Panc1 (cell line): ENCODE results near the gene MLKL. TPM values are rescaled to one million over a fixed set of nuclear protein-coding genes. Genes with fewer than 3 reads are reported as not detected.

Source experiments
- ATAC-seq: fragments of 200-7000 bp; cut with Tn5 transposase; 2 replicates; pipeline ENCODE4 v1.9.1; 2020; ENCODE audit warnings: mild to moderate bottlenecking, moderate library complexity
- BruUV-seq: library from RNA; stranded (reverse); fragments of 400-500 nt; replicated peaks from 2 replicates; lab custom pipeline; 2021; lab: Mats Ljungman, UMichigan
- CTCF ChIA-PET: fragments of 300-600 bp; sonication (Branson Sonifier 250); formaldehyde crosslinking; loops from one replicate; lab custom pipeline; 2022; ENCODE audit warnings: antibody characterized with exemption; lab: Charles Lee
- POLR2A ChIA-PET: fragments of 300-600 bp; sonication (Branson Sonifier 250); formaldehyde crosslinking; loops from one replicate; lab custom pipeline; 2022; ENCODE audit warnings: antibody characterized with exemption; lab: Charles Lee
- DNase-seq: peaks from one replicate; pipeline ENCODE4 v3.0.0-alpha.2; 2010; ENCODE audit warnings: low read depth, low spot score
- H3K27ac ChIP-seq: 2 replicates; pipeline ENCODE4 v1.5.1; 2011; ENCODE audit warnings: mild to moderate bottlenecking, low read length, inconsistent platforms
- H3K27me3 ChIP-seq: fragments of 200-500 bp; sonication (Bioruptor generic); 2 replicates; pipeline ENCODE4 v1.6.0; 2014; ENCODE audit warnings: low read length, inconsistent platforms; ENCODE audit not compliant: control insufficient read depth, insufficient read depth
- H3K36me3 ChIP-seq: fragments of 200-500 bp; sonication (Bioruptor generic); 2 replicates; pipeline ENCODE4 v1.5.1; 2014; ENCODE audit warnings: inconsistent platforms, mild to moderate bottlenecking, low read length, moderate library complexity; ENCODE audit not compliant: control insufficient read depth, insufficient read depth
- H3K4me1 ChIP-seq: 2 replicates; pipeline ENCODE4 v1.5.1; 2011; ENCODE audit warnings: inconsistent platforms, mild to moderate bottlenecking, low read length, moderate library complexity; ENCODE audit not compliant: control insufficient read depth, insufficient read depth
- H3K4me3 ChIP-seq, 2 experiments: 2 replicates each; pipeline ENCODE4 v1.5.1; 2011 to 2012; ENCODE audit warnings: low read depth in 2 of 2, low read length in 2 of 2, mild to moderate bottlenecking in 2 of 2, inconsistent platforms in 1 of 2, moderate library complexity in 1 of 2
- H3K9me3 ChIP-seq: fragments of 200-500 bp; sonication (Bioruptor generic); 2 replicates; pipeline ENCODE4 v1.5.1; 2014; ENCODE audit warnings: low read depth, mild to moderate bottlenecking, inconsistent platforms, low read length, moderate library complexity; ENCODE audit not compliant: control insufficient read depth, insufficient read depth
- POLR2AphosphoS5 ChIP-seq: IDR thresholded peaks from 2 replicates; pipeline ENCODE4 v1.6.1; 2012; ENCODE audit warnings: mild to moderate bottlenecking, low read depth, low read length, moderate library complexity
- SIN3A ChIP-seq: IDR thresholded peaks from 2 replicates; pipeline ENCODE4 v1.6.1; 2012; ENCODE audit warnings: low read depth, mild to moderate bottlenecking, low read length, moderate library complexity, borderline replicate concordance; ENCODE audit not compliant: insufficient read depth
- TCF7L2 ChIP-seq: IDR thresholded peaks from 2 replicates; pipeline ENCODE4 v1.6.1; 2011; ENCODE audit warnings: mild to moderate bottlenecking, low read depth, low read length, inconsistent platforms
- in situ Hi-C: cut with HindIII; loops from 2 replicates; pipeline ENCODE4 v1.10.0; 2016; ENCODE audit warnings: low sequenced_read_pairs, low pct_unique_long_range_greater_than_20kb
- intact Hi-C: fragments of 100-400 bp; cut with micrococcal nuclease; formaldehyde crosslinking; loops from one replicate; pipeline ENCODE4 v1.10.0; 2022; ENCODE audit not compliant: unreplicated experiment
- total RNA-seq: library from RNA; stranded (reverse); gene quantifications from one replicate; pipeline ENCODE4 v1.2.1, GENCODE V29; 2021; ENCODE audit not compliant: unreplicated experiment
- TF ChIP-seq, protein P1 (sequence below), 2 experiments: IDR thresholded peaks; 2 replicates each; pipeline ENCODE4 v1.6.1; 2011 to 2012; ENCODE audit warnings: low read depth in 2 of 2, control low read depth in 1 of 2, low read length in 1 of 2, mild to moderate bottlenecking in 1 of 2, moderate library complexity in 1 of 2; ENCODE audit not compliant: insufficient read depth in 1 of 2
- TF ChIP-seq, protein P2 (sequence below): fragments of 450-650 bp; IDR thresholded peaks from 2 replicates; pipeline ENCODE4 v1.5.1; 2017; ENCODE audit warnings: mild to moderate bottlenecking

The MLKL gene
- total RNA-seq, 1 experiment from 2014 or later, result 4.8 TPM

DNA sequence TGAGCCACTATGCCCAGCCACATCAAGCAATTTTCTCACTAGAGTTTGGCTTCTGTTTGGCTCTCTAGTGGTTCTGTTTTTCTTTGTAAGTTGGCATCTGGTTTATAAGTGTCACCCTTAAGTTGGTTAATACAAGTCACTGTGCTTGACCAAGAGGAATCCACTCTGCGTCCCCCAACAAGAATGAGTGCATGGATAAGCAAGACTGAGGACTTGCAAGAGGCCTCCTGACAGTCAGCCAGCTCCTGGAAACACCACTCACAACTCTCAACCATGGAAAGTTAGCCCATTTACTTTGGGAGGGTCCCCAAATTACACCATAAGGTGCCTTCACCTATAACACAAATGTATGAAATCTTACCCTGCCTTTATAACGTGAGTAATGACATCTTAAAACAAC is 41.6 kb downstream of the MLKL start:
- CTCF ChIA-PET, result interaction anchor here (0.6 kb wide), 1 partner anchor 25 kb away, joined by 11 read pairs; no protein-coding TSS in a partner anchor
- no peak overlapping the region for H3K4me3 ChIP-seq
- ATAC-seq (no peak), DNase-seq (no peak)
- BruUV-seq, result no TSS peak
- no peaks in the 10 kb centered on the region for H3K9me3 ChIP-seq
- H3K4me1 ChIP-seq, result no peaks in the 10 kb centered on the region; the same call in 1 of the 2 replicates
- in situ Hi-C loops, result no loop called here
- POLR2A ChIA-PET, result interaction anchor here (0.7 kb wide), 1 partner anchor 79 kb away, joined by 7 read pairs; no protein-coding TSS in a partner anchor
- no peak overlapping the region for H3K27ac ChIP-seq
- TF ChIP-seq SIN3A, result no peak
- no peak for TF ChIP-seq POLR2AphosphoS5
- no peak for TF ChIP-seq TCF7L2
- TF ChIP-seq, protein P1, sequence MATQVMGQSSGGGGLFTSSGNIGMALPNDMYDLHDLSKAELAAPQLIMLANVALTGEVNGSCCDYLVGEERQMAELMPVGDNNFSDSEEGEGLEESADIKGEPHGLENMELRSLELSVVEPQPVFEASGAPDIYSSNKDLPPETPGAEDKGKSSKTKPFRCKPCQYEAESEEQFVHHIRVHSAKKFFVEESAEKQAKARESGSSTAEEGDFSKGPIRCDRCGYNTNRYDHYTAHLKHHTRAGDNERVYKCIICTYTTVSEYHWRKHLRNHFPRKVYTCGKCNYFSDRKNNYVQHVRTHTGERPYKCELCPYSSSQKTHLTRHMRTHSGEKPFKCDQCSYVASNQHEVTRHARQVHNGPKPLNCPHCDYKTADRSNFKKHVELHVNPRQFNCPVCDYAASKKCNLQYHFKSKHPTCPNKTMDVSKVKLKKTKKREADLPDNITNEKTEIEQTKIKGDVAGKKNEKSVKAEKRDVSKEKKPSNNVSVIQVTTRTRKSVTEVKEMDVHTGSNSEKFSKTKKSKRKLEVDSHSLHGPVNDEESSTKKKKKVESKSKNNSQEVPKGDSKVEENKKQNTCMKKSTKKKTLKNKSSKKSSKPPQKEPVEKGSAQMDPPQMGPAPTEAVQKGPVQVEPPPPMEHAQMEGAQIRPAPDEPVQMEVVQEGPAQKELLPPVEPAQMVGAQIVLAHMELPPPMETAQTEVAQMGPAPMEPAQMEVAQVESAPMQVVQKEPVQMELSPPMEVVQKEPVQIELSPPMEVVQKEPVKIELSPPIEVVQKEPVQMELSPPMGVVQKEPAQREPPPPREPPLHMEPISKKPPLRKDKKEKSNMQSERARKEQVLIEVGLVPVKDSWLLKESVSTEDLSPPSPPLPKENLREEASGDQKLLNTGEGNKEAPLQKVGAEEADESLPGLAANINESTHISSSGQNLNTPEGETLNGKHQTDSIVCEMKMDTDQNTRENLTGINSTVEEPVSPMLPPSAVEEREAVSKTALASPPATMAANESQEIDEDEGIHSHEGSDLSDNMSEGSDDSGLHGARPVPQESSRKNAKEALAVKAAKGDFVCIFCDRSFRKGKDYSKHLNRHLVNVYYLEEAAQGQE (IDR thresholded peaks at IDR 0.05; ENCODE audit: insufficient read depth in 1 of 2, low read depth in 2 of 2, low read length in 1 of 2), result no peak
- TF ChIP-seq, protein P2, sequence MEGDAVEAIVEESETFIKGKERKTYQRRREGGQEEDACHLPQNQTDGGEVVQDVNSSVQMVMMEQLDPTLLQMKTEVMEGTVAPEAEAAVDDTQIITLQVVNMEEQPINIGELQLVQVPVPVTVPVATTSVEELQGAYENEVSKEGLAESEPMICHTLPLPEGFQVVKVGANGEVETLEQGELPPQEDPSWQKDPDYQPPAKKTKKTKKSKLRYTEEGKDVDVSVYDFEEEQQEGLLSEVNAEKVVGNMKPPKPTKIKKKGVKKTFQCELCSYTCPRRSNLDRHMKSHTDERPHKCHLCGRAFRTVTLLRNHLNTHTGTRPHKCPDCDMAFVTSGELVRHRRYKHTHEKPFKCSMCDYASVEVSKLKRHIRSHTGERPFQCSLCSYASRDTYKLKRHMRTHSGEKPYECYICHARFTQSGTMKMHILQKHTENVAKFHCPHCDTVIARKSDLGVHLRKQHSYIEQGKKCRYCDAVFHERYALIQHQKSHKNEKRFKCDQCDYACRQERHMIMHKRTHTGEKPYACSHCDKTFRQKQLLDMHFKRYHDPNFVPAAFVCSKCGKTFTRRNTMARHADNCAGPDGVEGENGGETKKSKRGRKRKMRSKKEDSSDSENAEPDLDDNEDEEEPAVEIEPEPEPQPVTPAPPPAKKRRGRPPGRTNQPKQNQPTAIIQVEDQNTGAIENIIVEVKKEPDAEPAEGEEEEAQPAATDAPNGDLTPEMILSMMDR, result no peak
- no peaks in the 10 kb centered on the region for H3K27me3 ChIP-seq
- peaks cover 40% of the 10 kb centered on the region for H3K36me3 ChIP-seq
- intact Hi-C loops, result no loop called here

DNA sequence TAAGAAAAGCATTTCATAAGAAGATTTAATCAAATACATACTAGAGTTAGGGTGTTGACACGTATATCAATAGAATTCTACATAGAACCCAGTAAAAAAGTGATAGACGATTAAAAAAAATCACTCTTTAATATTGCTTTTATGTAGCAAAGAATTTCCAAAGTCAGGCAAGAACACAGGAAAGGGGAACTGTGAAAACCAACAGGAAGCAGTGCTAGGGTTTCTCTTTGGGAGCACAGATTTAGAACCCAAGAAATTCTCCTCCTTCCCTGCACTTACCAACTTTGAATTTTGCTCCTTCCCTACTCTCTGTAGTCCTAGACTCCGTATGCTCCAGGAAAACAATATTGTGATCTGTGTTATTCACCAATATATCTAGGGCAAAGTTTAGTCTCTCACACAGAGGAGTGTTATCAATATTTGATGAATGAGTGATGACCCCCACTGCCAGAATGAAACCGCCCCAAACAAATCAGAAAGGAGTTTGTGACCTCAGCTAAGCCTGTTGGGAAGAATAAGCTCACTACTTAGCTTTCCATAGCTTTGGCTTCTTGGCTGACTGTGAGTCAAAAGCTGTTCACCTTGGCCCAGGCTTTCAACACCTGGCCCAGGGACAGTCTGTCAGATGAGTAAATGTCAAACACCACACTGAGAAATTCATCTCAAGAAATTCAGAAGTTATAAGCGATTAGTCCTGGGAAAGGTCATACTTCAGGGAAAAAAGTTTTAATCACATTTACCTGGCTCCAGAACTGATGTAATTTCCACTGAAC is 42.6 kb downstream of the MLKL start:
- DNase-seq, result no peak
- intact Hi-C loops, result no loop called here
- Histone ChIP-seq H3K27ac (no peak overlapping the region), H3K4me1 (no peaks in the 10 kb centered on the region; the same call in 1 of the 2 replicates), H3K4me3 (no peak overlapping the region), H3K27me3 (no peaks in the 10 kb centered on the region), H3K36me3 (peaks cover 38% of the 10 kb centered on the region), H3K9me3 (no peaks in the 10 kb centered on the region)
- in situ Hi-C loops, result no loop called here
- no TSS peak for BruUV-seq
- ChIA-PET CTCF (no interaction called here), POLR2A (no interaction called here)
- TF ChIP-seq, protein P2, result no peak
- TF ChIP-seq TCF7L2 (no peak), POLR2AphosphoS5 (no peak), SIN3A (no peak)
- TF ChIP-seq, protein P1 (IDR thresholded peaks at IDR 0.05; ENCODE audit: insufficient read depth in 1 of 2, low read depth in 2 of 2, low read length in 1 of 2), result no peak
- ATAC-seq, result no peak
